ENCODE measurements around the gene ZMIZ2. TPM values are rescaled to one million over a fixed set of nuclear protein-coding genes. Genes with fewer than 3 reads are reported as not detected.
A peak's percentile ranks its signal among the peaks of the same experiment; 100 is the strongest.

The ZMIZ2 gene
- total RNA-seq, 2 experiments from 2014 or later: 131 to 134 TPM

DNA sequence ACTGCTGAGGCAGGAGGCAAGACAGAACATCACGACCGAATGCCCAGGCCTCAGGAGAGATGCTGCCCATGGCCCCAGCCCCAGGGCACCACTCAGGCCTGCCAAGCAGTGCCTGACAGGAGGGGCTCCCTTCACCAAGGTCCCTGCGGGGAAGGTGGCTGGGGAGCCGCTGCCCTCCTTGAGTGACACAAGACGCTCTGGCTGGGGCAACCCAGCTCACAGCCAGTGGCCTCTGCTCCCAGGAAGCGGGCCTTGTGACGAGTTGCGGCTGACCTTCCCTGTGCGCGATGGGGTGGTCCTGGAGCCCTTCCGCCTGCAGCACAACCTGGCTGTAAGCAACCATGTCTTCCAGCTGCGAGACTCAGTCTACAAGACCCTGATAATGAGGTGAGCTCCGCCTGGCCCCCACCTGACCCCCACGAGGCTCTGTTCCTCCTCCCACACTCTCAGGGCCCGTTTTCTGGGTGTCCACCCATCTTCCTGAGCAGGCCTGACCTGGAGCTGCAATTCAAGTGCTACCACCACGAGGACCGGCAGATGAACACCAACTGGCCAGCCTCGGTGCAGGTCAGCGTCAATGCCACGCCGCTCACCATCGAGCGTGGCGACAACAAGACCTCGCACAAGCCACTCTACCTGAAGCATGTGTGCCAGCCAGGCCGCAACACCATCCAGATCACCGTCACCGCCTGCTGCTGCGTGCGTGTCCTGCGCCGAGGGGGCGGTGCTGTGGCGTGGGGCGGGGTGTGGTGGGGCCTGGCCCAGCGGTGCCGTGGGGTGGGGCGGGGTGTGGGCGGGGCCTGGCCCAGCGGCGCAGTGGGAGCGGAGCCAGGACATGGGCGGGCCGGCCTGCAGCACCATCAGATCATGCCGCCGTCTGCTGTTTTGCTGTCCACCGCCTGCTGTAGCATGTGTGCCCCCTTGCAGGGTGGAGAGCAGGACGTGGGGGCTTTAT is 12.8 kb downstream of the ZMIZ2 start:
- H3K4me1 Mint-ChIP-seq (ENCODE audit: low read depth): no peaks in the 10 kb centered on the region
- H3K27ac Mint-ChIP-seq: no peak overlapping the region
- intact Hi-C loops (cut with micrococcal nuclease): no loop called here
- ATAC-seq (no peak), DNase-seq (no peak)
- no peak overlapping the region for H3K4me3 Mint-ChIP-seq
- peaks cover 35% of the 10 kb centered on the region for H3K36me3 Mint-ChIP-seq (ENCODE audit: low read depth)
- H3K27me3 Mint-ChIP-seq: no peaks in the 10 kb centered on the region
- no peaks in the 10 kb centered on the region for H3K9me3 Mint-ChIP-seq
- TF ChIP-seq, protein P1, sequence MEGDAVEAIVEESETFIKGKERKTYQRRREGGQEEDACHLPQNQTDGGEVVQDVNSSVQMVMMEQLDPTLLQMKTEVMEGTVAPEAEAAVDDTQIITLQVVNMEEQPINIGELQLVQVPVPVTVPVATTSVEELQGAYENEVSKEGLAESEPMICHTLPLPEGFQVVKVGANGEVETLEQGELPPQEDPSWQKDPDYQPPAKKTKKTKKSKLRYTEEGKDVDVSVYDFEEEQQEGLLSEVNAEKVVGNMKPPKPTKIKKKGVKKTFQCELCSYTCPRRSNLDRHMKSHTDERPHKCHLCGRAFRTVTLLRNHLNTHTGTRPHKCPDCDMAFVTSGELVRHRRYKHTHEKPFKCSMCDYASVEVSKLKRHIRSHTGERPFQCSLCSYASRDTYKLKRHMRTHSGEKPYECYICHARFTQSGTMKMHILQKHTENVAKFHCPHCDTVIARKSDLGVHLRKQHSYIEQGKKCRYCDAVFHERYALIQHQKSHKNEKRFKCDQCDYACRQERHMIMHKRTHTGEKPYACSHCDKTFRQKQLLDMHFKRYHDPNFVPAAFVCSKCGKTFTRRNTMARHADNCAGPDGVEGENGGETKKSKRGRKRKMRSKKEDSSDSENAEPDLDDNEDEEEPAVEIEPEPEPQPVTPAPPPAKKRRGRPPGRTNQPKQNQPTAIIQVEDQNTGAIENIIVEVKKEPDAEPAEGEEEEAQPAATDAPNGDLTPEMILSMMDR (IDR thresholded peaks at IDR 0.05): no peak
- POLR2A ChIA-PET: no interaction called here
- CTCF ChIA-PET: no interaction called here

DNA sequence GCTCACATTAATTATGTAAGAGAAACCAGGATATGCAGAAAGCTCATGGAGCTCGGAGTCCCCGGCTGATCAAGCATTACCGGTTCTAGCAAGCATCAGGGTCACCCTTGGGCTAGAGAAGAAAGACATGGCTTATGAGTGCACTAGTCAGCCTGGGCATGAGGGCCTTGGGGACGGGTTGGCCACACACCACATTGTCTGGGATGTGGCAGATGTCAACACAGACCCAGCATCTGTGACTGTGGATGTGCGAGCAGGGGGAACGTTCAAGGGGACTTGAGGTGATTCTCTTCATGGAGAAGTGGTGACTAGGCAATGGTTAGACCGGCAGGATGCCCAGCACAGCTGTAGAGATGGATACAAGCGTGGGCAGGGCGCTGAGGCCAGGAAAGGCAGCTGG is 13.7 kb downstream of the ZMIZ2 start:
- DNase-seq (no peak), ATAC-seq (no peak)
- Mint-ChIP-seq H3K36me3 (ENCODE audit: low read depth) (peaks cover 29% of the 10 kb centered on the region), H3K27me3 (no peaks in the 10 kb centered on the region), H3K27ac (peak overlapping the region; percentile 46), H3K4me1 (ENCODE audit: low read depth) (no peaks in the 10 kb centered on the region), H3K4me3 (no peak overlapping the region), H3K9me3 (no peaks in the 10 kb centered on the region)
- TF ChIP-seq, protein P1 (IDR thresholded peaks at IDR 0.05): no peak
- intact Hi-C loops (cut with micrococcal nuclease): no loop called here
- ChIA-PET CTCF (no interaction called here), POLR2A (no interaction called here)

GRCh38 chr7:44762726-44763522 is 14.3 kb downstream of the ZMIZ2 start:
- Mint-ChIP-seq H3K36me3 (ENCODE audit: low read depth) (peaks cover 33% of the 10 kb centered on the region), H3K9me3 (no peaks in the 10 kb centered on the region), H3K27me3 (no peaks in the 10 kb centered on the region), H3K27ac (peak overlapping the region; percentile 46), H3K4me3 (no peak overlapping the region), H3K4me1 (ENCODE audit: low read depth) (peaks cover 6% of the 10 kb centered on the region)
- ATAC-seq (no peak), DNase-seq (no peak)
- ChIA-PET CTCF (no interaction called here), POLR2A (interaction anchor here (0.7 kb wide), 1 partner anchor 9 kb away, joined by 3 read pairs; no protein-coding TSS in a partner anchor)
- TF ChIP-seq, protein P1 (IDR thresholded peaks at IDR 0.05): no peak
- intact Hi-C loops (cut with micrococcal nuclease): no loop called here

GRCh38 chr7:44764081-44764480 is 15.4 kb downstream of the ZMIZ2 start:
- ChIA-PET CTCF (interaction anchor here (1.0 kb wide), 1 partner anchor 199 kb away, joined by 4 read pairs; no protein-coding TSS in a partner anchor), POLR2A (interaction anchor here (0.8 kb wide), 1 partner anchor 192 kb away, joined by 3 read pairs; no protein-coding TSS in a partner anchor)
- TF ChIP-seq, protein P1 (IDR thresholded peaks at IDR 0.05): no peak
- H3K4me3 Mint-ChIP-seq: no peak overlapping the region
- peaks cover 15% of the 10 kb centered on the region for H3K4me1 Mint-ChIP-seq (ENCODE audit: low read depth)
- intact Hi-C loops (cut with micrococcal nuclease): no loop called here
- no peaks in the 10 kb centered on the region for H3K9me3 Mint-ChIP-seq
- DNase-seq (no peak), ATAC-seq (no peak)
- H3K36me3 Mint-ChIP-seq (ENCODE audit: low read depth): peaks cover 36% of the 10 kb centered on the region
- no peaks in the 10 kb centered on the region for H3K27me3 Mint-ChIP-seq
- no peak overlapping the region for H3K27ac Mint-ChIP-seq

All from activated CD8-positive, alpha-beta T cell treated with anti-CD3 and anti-CD28 coated beads for 36 hours (primary cell).